T-helper 1 cell treated with Interleukin-12 subunit alpha and Interleukin-12 subunit beta and Interleukin-4 antibody, amounts not matched to agents 30 ng/mL and 1 ng/mL, for 36 hours (primary cell): ENCODE measurements around the gene GNB4. TPM values are rescaled to one million over a fixed set of nuclear protein-coding genes. Genes with fewer than 3 reads are reported as not detected.

ENCODE experiments used
- intact Hi-C: fragments of 100-400 bp; cut with micrococcal nuclease; formaldehyde crosslinking; loops from one replicate; pipeline ENCODE4 v1.15.1; 2024
- total RNA-seq: library from RNA; stranded (reverse); gene quantifications from 2 replicates; pipeline ENCODE4 v1.2.3, GENCODE V29; 2022

The GNB4 gene
- total RNA-seq: 15.4 and 16.5 TPM in 2 replicates

GRCh38 chr3:179451265-179452175 is at the start of gene GNB4:
GNB4 (minus strand) TSS chr3:179451470; CDS start chr3:179426200, 25,270 bp downstream.
- intact Hi-C loops: loop anchor here (1.0 to 10.0 kb wide), 10 partner anchors 104 to 1533 kb away; partner anchors contain the start of genes ACTL6A, DNAJC19, FXR1 and MFN1

GRCh38 chr3:179495483-179495882 is 44.2 kb upstream of the GNB4 start:
- intact Hi-C loops: no loop called here

- intact Hi-C loops: no loop called here
Observed at GRCh38 chr3:179493260-179493659, 42.0 kb upstream of the GNB4 start.

- intact Hi-C loops: no loop called here
Observed at GRCh38 chr3:179488213-179488612, 36.9 kb upstream of the GNB4 start.

GRCh38 chr3:179486806-179487205 is 35.5 kb upstream of the GNB4 start:
- intact Hi-C loops: no loop called here

- intact Hi-C loops: no loop called here
Observed at GRCh38 chr3:179482857-179483256, 31.6 kb upstream of the GNB4 start.

- intact Hi-C loops: no loop called here
Observed at GRCh38 chr3:179476215-179476614, 24.9 kb upstream of the GNB4 start.

GRCh38 chr3:179474480-179474879 is 23.2 kb upstream of the GNB4 start:
- intact Hi-C loops: no loop called here

GRCh38 chr3:179473565-179473964 is 22.3 kb upstream of the GNB4 start:
- intact Hi-C loops: no loop called here

- intact Hi-C loops: no loop called here
Observed at GRCh38 chr3:179464323-179465092, 13.2 kb upstream of the GNB4 start.

GRCh38 chr3:179463319-179463718 is 12.0 kb upstream of the GNB4 start:
- intact Hi-C loops: no loop called here

- intact Hi-C loops: no loop called here
Observed at GRCh38 chr3:179460260-179460659, 9.0 kb upstream of the GNB4 start.

- intact Hi-C loops: loop anchor here (10.0 kb wide), 1 partner anchor 1529 kb away; the partner anchor contains the start of gene DNAJC19
Observed at GRCh38 chr3:179455954-179456353, 4.7 kb upstream of the GNB4 start.

- intact Hi-C loops: loop anchor here (5.0 to 10.0 kb wide), 3 partner anchors 1147 to 1530 kb away; partner anchors contain the start of genes DNAJC19, FXR1 and TTC14
Observed at GRCh38 chr3:179454887-179455286, 3.6 kb upstream of the GNB4 start.

- intact Hi-C loops: loop anchor here (5.0 to 10.0 kb wide), 3 partner anchors 1148 to 1531 kb away; partner anchors contain the start of genes DNAJC19, FXR1 and TTC14
Observed at GRCh38 chr3:179453967-179454366, 2.7 kb upstream of the GNB4 start.

GRCh38 chr3:179452872-179453271 is 1.6 kb upstream of the GNB4 start:
- intact Hi-C loops: loop anchor here (5.0 to 10.0 kb wide), 3 partner anchors 1149 to 1532 kb away; partner anchors contain the start of genes DNAJC19, FXR1 and TTC14

- intact Hi-C loops: loop anchor here (5.0 to 10.0 kb wide), 3 partner anchors 1150 to 1533 kb away; partner anchors contain the start of genes DNAJC19, FXR1 and TTC14
Observed at GRCh38 chr3:179452176-179452564, 900 bp upstream of the GNB4 start.

GRCh38 chr3:179450901-179451264 is 387 bp downstream of the GNB4 start:
- intact Hi-C loops: loop anchor here (1.0 to 10.0 kb wide), 11 partner anchors 104 to 1534 kb away; partner anchors contain the start of genes ACTL6A, DNAJC19, FXR1 and MFN1

- intact Hi-C loops: loop anchor here (1.0 to 10.0 kb wide), 7 partner anchors 155 to 1535 kb away; partner anchors contain the start of genes DNAJC19, FXR1, MRPL47 and NDUFB5
Observed at GRCh38 chr3:179450261-179450701, 989 bp downstream of the GNB4 start.

GRCh38 chr3:179449636-179450035 is 1.6 kb downstream of the GNB4 start:
- intact Hi-C loops: loop anchor here (1.0 to 10.0 kb wide), 7 partner anchors 155 to 1535 kb away; partner anchors contain the start of genes DNAJC19, FXR1, MRPL47 and NDUFB5

GRCh38 chr3:179447251-179447650 is 4.0 kb downstream of the GNB4 start:
- intact Hi-C loops: no loop called here
